ENCODE data around the gene FKBP8.
A peak's percentile ranks its signal among the peaks of the same experiment; 100 is the strongest.

Gene FKBP8

GRCh38 chr19:18501351-18501750, 42.0 kb downstream of the FKBP8 start:
- DNase-seq = no peak

- DNase-seq = peak in 1 of 2 experiments; percentile 70
Measured at GRCh38 chr19:18500799-18501198, 42.6 kb downstream of the FKBP8 start.

GRCh38 chr19:18500376-18500775, 43.0 kb downstream of the FKBP8 start:
- peak in 1 of 2 experiments; percentile 32 for DNase-seq

GRCh38 chr19:18499055-18499775, 44.2 kb downstream of the FKBP8 start:
- no peak for DNase-seq

GRCh38 chr19:18496980-18497256, 46.5 kb downstream of the FKBP8 start:
- no peak for DNase-seq

GRCh38 chr19:18496167-18496979, 47.0 kb downstream of the FKBP8 start:
- no peak for DNase-seq

GRCh38 chr19:18495204-18495911, 48.0 kb downstream of the FKBP8 start:
- DNase-seq = no peak

GRCh38 chr19:18494267-18494607, 49.1 kb downstream of the FKBP8 start:
- no peak for DNase-seq

GRCh38 chr19:18493440-18494266, 49.7 kb downstream of the FKBP8 start:
- DNase-seq = no peak

- DNase-seq = no peak
Measured at GRCh38 chr19:18491995-18492953, 51.1 kb downstream of the FKBP8 start.

- no peak for DNase-seq
Measured at GRCh38 chr19:18490728-18491127, 52.6 kb downstream of the FKBP8 start.

- no peak for DNase-seq
Measured at GRCh38 chr19:18489627-18490184, 53.7 kb downstream of the FKBP8 start.

GRCh38 chr19:18488838-18489626, 54.3 kb downstream of the FKBP8 start:
- no peak for DNase-seq

- no peak for DNase-seq
Measured at GRCh38 chr19:18488403-18488723, 55.0 kb downstream of the FKBP8 start.

GRCh38 chr19:18487576-18488402, 55.6 kb downstream of the FKBP8 start:
- DNase-seq = no peak

GRCh38 chr19:18486746-18487145, 56.6 kb downstream of the FKBP8 start:
- no peak for DNase-seq

GRCh38 chr19:18484992-18485391, 58.4 kb downstream of the FKBP8 start:
- DNase-seq = no peak

- peak in 1 of 2 experiments; percentile 42 for DNase-seq
Measured at GRCh38 chr19:18483119-18483890, 60.1 kb downstream of the FKBP8 start.

Measured in NCI-H446 (cell line).